Fibroblast of the aortic adventitia (primary cell): ENCODE results near the gene SETD2. TPM values are rescaled to one million over a fixed set of nuclear protein-coding genes. Genes with fewer than 3 reads are reported as not detected.

Experiments used
- DNase-seq: peaks from one replicate; pipeline ENCODE4 v3.0.0-alpha.2; 2010; ENCODE audit warnings: low read depth
- H3K4me3 ChIP-seq: 2 replicates; pipeline ENCODE4 v1.5.1; 2011; ENCODE audit warnings: low read depth, mild to moderate bottlenecking, control low read depth, low read length, moderate library complexity
- CTCF ChIP-seq: IDR thresholded peaks from 2 replicates; pipeline ENCODE4 v1.5.1; 2011; ENCODE audit warnings: mild to moderate bottlenecking, low read length, control low read depth, inconsistent platforms; ENCODE audit not compliant: insufficient read depth
- total RNA-seq: library from RNA; depleted of rRNA; stranded (reverse); fragments of >200 nt; gene quantifications from 2 replicates; pipeline ENCODE4 v1.2.3, GENCODE V29; 2012; ENCODE audit warnings: low replicate concordance

Gene SETD2
- total RNA-seq, 1 donor: 37.6 TPM

GRCh38 chr3:47112997-47113396 lies 50.9 kb downstream of the SETD2 start:
- no peak for TF ChIP-seq CTCF
- no peak for DNase-seq
- H3K4me3 ChIP-seq: no peak overlapping the region

GRCh38 chr3:47109393-47109792 lies 54.5 kb downstream of the SETD2 start:
- DNase-seq: no peak
- no peak for TF ChIP-seq CTCF
- no peak overlapping the region for H3K4me3 ChIP-seq

GRCh38 chr3:47108546-47108945 lies 55.4 kb downstream of the SETD2 start:
- no peak overlapping the region for H3K4me3 ChIP-seq
- no peak for TF ChIP-seq CTCF
- peak; percentile 20 for DNase-seq

GRCh38 chr3:47104259-47104658 lies 59.7 kb downstream of the SETD2 start:
- no peak overlapping the region for H3K4me3 ChIP-seq
- TF ChIP-seq CTCF: no peak
- DNase-seq: no peak

GRCh38 chr3:47103619-47104018 lies 60.3 kb downstream of the SETD2 start:
- no peak for TF ChIP-seq CTCF
- no peak overlapping the region for H3K4me3 ChIP-seq
- no peak for DNase-seq

GRCh38 chr3:47102081-47102600 lies 61.8 kb downstream of the SETD2 start:
- TF ChIP-seq CTCF: no peak
- no peak overlapping the region for H3K4me3 ChIP-seq
- DNase-seq: no peak

- no peak for DNase-seq
- no peak for TF ChIP-seq CTCF
- H3K4me3 ChIP-seq: no peak overlapping the region
Observed at GRCh38 chr3:47098910-47099309, 65.0 kb downstream of the SETD2 start.
